Mesothelial cell of epicardium (in vitro differentiated cells): Measurements from ENCODE around the gene SLC12A7. TPM values are rescaled to one million over a fixed set of nuclear protein-coding genes. Genes with fewer than 3 reads are reported as not detected.
A peak's percentile ranks its signal among the peaks of the same experiment; 100 is the strongest.

ENCODE experiments used
- DNase-seq, 2 experiments: peaks; one replicate each; pipeline ENCODE4 v3.0.0; 2021; ENCODE audit warnings: low spot score in 2 of 2; ENCODE audit not compliant: unreplicated experiment in 2 of 2
- H3K27ac Mint-ChIP-seq: 2 replicates; pipeline ENCODE4 v1.8.0; 2021; ENCODE audit warnings: mixed read lengths
- H3K27me3 Mint-ChIP-seq: 2 replicates; pipeline ENCODE4 v1.8.0; 2021; ENCODE audit warnings: low read depth, mixed read lengths
- H3K36me3 Mint-ChIP-seq: 2 replicates; pipeline ENCODE4 v1.8.0; 2021; ENCODE audit warnings: mixed read lengths
- H3K4me1 Mint-ChIP-seq: 2 replicates; pipeline ENCODE4 v1.8.0; 2021; ENCODE audit warnings: mixed read lengths
- H3K4me3 Mint-ChIP-seq: 2 replicates; pipeline ENCODE4 v1.8.0; 2021; ENCODE audit warnings: mild to moderate bottlenecking, moderate library complexity, mixed read lengths
- H3K9me3 Mint-ChIP-seq: 2 replicates; pipeline ENCODE4 v1.8.0; 2021; ENCODE audit warnings: mixed read lengths
- CTCF ChIP-seq: fragments of 200-600 bp; sonication (generic); IDR thresholded peaks from one replicate; pipeline ENCODE4 v1.5.0; 2021; ENCODE audit warnings: antibody characterized with exemption; ENCODE audit not compliant: unreplicated experiment
- total RNA-seq: library from RNA; stranded (reverse); gene quantifications from 3 replicates; pipeline ENCODE4 v1.2.1, GENCODE V29; 2021

SLC12A7 gene
- total RNA-seq, 1 donor from 2014 or later: 34.9 TPM

- no peak overlapping the region for H3K27ac Mint-ChIP-seq
- H3K9me3 Mint-ChIP-seq: no peaks in the 10 kb centered on the region
- no peak overlapping the region for H3K4me3 Mint-ChIP-seq
- H3K4me1 Mint-ChIP-seq: peaks cover 3% of the 10 kb centered on the region
- TF ChIP-seq CTCF: no peak
- H3K36me3 Mint-ChIP-seq: no peaks in the 10 kb centered on the region
- no peak for DNase-seq
- H3K27me3 Mint-ChIP-seq: peaks cover 28% of the 10 kb centered on the region
Observed at GRCh38 chr5:1138445-1139245, 26.8 kb upstream of the SLC12A7 start.

GRCh38 chr5:1137567-1138444, 25.9 kb upstream of the SLC12A7 start:
- TF ChIP-seq CTCF: no peak
- DNase-seq: no peak
- Mint-ChIP-seq H3K27ac (no peak overlapping the region), H3K4me1 (peaks cover 3% of the 10 kb centered on the region), H3K36me3 (no peaks in the 10 kb centered on the region), H3K9me3 (no peaks in the 10 kb centered on the region), H3K27me3 (peaks cover 35% of the 10 kb centered on the region), H3K4me3 (no peak overlapping the region)

GRCh38 chr5:1136814-1137213, 25.0 kb upstream of the SLC12A7 start:
- Mint-ChIP-seq H3K36me3 (no peaks in the 10 kb centered on the region), H3K9me3 (no peaks in the 10 kb centered on the region), H3K4me3 (no peak overlapping the region), H3K27ac (no peak overlapping the region), H3K4me1 (peaks cover 2% of the 10 kb centered on the region), H3K27me3 (peaks cover 35% of the 10 kb centered on the region)
- no peak for DNase-seq
- TF ChIP-seq CTCF: no peak

GRCh38 chr5:1135696-1136525, 24.0 kb upstream of the SLC12A7 start:
- no peaks in the 10 kb centered on the region for H3K36me3 Mint-ChIP-seq
- no peaks in the 10 kb centered on the region for H3K9me3 Mint-ChIP-seq
- peaks cover 32% of the 10 kb centered on the region for H3K27me3 Mint-ChIP-seq
- H3K4me1 Mint-ChIP-seq: peaks cover 2% of the 10 kb centered on the region
- H3K27ac Mint-ChIP-seq: no peak overlapping the region
- no peak overlapping the region for H3K4me3 Mint-ChIP-seq
- no peak for TF ChIP-seq CTCF
- DNase-seq: no peak

- no peak for DNase-seq
- Mint-ChIP-seq H3K36me3 (no peaks in the 10 kb centered on the region), H3K27me3 (peaks cover 31% of the 10 kb centered on the region), H3K4me3 (no peak overlapping the region), H3K9me3 (no peaks in the 10 kb centered on the region), H3K4me1 (peaks cover 6% of the 10 kb centered on the region), H3K27ac (no peak overlapping the region)
- TF ChIP-seq CTCF: peak; percentile 19
Observed at GRCh38 chr5:1134478-1134877, 22.6 kb upstream of the SLC12A7 start.
